OCI-LY1 (cell line): ENCODE results near the gene TMEM119.
"Not testable (repeated sequence)": the region's sequence is repeated elsewhere in the genome, so short reads cannot be mapped to it uniquely, and the experiment has no call there.

Experiments
- EZH2 ChIP-seq: fragments of 200-600 bp; sonication (generic), shearing (Covaris generic); IDR thresholded peaks from 2 replicates; pipeline ENCODE4 v1.8.0; 2017; ENCODE audit warnings: borderline replicate concordance, mixed run types, mild to moderate bottlenecking, antibody characterized with exemption, low read length, moderate library complexity, mixed read lengths
- TF ChIP-seq, protein P1 (sequence below): fragments of 200-600 bp; sonication (generic), shearing (Covaris generic); IDR thresholded peaks from 2 replicates; pipeline ENCODE4 v1.5.1; 2017; ENCODE audit warnings: mild to moderate bottlenecking, antibody characterized with exemption, low read length, moderate library complexity, mixed read lengths

DNA sequence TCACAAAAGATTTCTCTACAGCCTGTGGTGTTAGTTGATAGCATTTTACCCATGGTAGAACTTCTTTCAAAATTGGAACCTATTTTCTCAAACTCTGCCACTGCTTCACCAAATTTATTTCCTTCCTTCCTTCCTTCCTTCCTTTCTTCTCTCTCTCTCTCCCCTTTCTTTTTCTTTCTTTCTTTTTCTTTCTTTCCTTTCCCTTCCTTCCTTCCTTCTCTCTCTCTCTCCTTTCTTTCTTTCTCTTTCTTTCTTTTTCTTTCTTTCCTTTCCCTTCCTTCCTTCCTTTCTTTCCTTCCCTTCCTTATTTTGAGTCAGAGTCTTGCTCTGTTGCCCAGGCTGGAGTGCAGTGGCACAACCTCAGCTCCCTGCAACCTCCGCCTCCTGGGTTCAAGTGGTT is 23.6 kb downstream of the TMEM119 start:
- TF ChIP-seq, protein P1, sequence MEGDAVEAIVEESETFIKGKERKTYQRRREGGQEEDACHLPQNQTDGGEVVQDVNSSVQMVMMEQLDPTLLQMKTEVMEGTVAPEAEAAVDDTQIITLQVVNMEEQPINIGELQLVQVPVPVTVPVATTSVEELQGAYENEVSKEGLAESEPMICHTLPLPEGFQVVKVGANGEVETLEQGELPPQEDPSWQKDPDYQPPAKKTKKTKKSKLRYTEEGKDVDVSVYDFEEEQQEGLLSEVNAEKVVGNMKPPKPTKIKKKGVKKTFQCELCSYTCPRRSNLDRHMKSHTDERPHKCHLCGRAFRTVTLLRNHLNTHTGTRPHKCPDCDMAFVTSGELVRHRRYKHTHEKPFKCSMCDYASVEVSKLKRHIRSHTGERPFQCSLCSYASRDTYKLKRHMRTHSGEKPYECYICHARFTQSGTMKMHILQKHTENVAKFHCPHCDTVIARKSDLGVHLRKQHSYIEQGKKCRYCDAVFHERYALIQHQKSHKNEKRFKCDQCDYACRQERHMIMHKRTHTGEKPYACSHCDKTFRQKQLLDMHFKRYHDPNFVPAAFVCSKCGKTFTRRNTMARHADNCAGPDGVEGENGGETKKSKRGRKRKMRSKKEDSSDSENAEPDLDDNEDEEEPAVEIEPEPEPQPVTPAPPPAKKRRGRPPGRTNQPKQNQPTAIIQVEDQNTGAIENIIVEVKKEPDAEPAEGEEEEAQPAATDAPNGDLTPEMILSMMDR: not testable (repeated sequence)
- not testable (repeated sequence) for TF ChIP-seq EZH2
